ENCODE results near the gene ADGRA1. TPM values are rescaled to one million over a fixed set of nuclear protein-coding genes. Genes with fewer than 3 reads are reported as not detected.
"Not testable (repeated sequence)": the region's sequence is repeated elsewhere in the genome, so short reads cannot be mapped to it uniquely, and the experiment has no call there.

Gene ADGRA1
- total and polyA plus RNA-seq, 7 donors = 0.05 to 0.84 (median 0.08) TPM; not detected in 2

DNA sequence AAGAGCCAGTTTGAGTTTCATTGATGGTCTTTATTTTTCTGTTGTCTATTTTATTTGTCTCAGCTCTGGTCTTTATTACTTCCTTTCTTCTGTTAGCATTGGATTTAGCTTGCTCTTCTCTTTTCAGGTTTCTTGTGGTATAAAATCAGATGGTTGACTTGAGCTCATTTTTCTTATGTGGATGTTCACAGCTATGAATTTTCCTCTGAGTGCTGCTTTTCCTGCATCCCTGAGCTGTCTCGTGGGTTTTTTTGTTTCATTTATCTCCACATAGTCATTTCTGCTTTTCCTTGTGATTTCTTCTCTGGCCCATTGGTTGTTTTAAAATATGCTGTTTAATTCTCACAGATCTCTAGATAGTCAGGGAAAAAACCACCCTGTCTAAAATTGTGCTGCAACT, 19.7 kb downstream of the ADGRA1 start:
- no peak for TF ChIP-seq CTCF (IDR thresholded peaks at IDR 0.05)
- H3K9me3 ChIP-seq = peaks cover 9% of the 10 kb centered on the region
- peaks cover 0 to 13% (median 0%) of the 10 kb centered on the region in 3 donors for H3K27me3 ChIP-seq (ENCODE audit: insufficient read depth in 3 of 3, low read length in 2 of 3)
- H3K36me3 ChIP-seq (ENCODE audit: insufficient read depth in 1 of 2, low read depth in 1 of 2) = no peaks in the 10 kb centered on the region
- 82 to 95% (median 94%) methylated on average over 1 of the region's 1 CpG for WGBS, 3 donors
- DNase-seq = no peak
- no peak for ATAC-seq
- intact Hi-C loops (cut with DNase I) = loop anchor here in 1 of 2 donors (5.0 kb wide), 1 partner anchor 80 kb away; no protein-coding TSS in a partner anchor
- H3K27ac ChIP-seq = no peak overlapping the region
- no peak overlapping the region for H3K4me3 ChIP-seq
- peaks cover 15% of the 10 kb centered on the region for H3K4me1 ChIP-seq

DNA sequence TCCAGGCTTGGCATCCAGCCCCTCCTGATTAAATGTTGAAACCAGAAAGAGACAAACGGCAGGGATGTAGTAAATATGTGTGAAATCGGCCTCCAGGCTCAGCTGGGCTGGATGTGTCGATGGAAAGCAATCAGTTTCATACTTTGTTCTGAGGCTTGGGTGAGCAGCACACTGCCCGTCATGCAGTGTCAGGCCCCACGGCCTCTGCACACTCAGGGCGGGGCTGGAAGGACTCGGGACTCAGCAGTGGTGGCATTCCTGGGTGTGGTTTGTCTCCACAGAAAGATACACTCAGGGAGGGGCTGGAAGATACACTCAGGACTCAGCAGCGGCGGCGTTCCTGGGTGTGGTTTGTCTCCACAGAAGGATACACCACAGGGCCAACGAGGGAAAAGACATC, 22.0 kb downstream of the ADGRA1 start:
- Histone ChIP-seq H3K27ac (peak overlapping the region; percentile 84), H3K27me3 (ENCODE audit: insufficient read depth in 3 of 3, low read length in 2 of 3) (no peaks in the 10 kb centered on the region), H3K4me1 (peaks cover 15% of the 10 kb centered on the region), H3K9me3 (peaks cover 9% of the 10 kb centered on the region), H3K36me3 (ENCODE audit: insufficient read depth in 1 of 2, low read depth in 1 of 2) (no peaks in the 10 kb centered on the region), H3K4me3 (no peak overlapping the region)
- TF ChIP-seq CTCF (IDR thresholded peaks at IDR 0.05) = no peak
- WGBS, 3 donors = 28 to 48% (median 30%) methylated on average over 11 of the region's 11 CpGs
- intact Hi-C loops (cut with DNase I) = loop anchor here in 1 of 2 donors (5.0 kb wide), 1 partner anchor 82 kb away; no protein-coding TSS in a partner anchor
- DNase-seq (no peak), ATAC-seq (peak; percentile 37 to 83 (median 72))

- Histone ChIP-seq H3K36me3 (ENCODE audit: insufficient read depth in 1 of 2, low read depth in 1 of 2) (no peaks in the 10 kb centered on the region), H3K9me3 (peaks cover 9% of the 10 kb centered on the region), H3K27me3 (ENCODE audit: insufficient read depth in 3 of 3, low read length in 2 of 3) (no peaks in the 10 kb centered on the region), H3K27ac (peak overlapping the region; percentile 84), H3K4me1 (peaks cover 15% of the 10 kb centered on the region), H3K4me3 (no peak overlapping the region)
- ATAC-seq (peak; percentile 97 to 99 (median 98)), DNase-seq (peak; percentile 80 to 90)
- WGBS, 3 donors = 17 to 31% (median 17%) methylated on average over 13 of the region's 13 CpGs
- TF ChIP-seq CTCF (IDR thresholded peaks at IDR 0.05) = no peak
- intact Hi-C loops (cut with DNase I) = no loop called here
Measured at GRCh38 chr10:133110133-133110532, 22.4 kb downstream of the ADGRA1 start.

DNA sequence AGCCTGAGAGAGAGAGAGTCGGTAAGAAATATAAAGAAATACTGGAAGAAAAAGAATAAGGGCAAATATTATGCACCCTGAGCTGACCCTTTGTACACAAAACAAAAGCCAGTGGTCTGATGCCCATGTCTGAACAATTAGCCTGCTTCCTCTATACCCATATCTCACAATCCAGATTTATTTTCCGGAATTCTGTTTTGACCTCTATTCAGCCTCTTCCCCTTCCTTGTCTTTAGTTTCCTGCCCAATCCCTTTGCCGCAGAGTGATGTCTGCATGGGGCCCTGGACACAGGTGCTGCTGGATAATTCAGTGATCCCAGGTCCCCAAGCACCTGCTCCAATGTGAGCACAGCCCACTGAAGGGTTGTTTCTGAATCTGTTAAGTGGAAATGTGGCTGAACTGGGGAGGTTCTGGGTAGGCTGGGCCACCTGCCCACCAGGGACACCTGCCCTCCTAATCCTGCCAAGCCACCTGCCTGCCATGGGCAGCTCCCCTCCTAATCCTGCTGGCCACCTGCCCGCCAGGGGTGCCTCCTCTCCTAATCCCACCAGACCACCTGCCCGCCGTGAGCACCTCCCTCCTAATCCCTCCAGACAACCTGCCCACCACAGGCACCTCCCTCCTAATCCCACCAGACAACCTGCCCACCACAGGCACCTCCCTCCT, 23.0 kb downstream of the ADGRA1 start:
- DNase-seq = no peak
- H3K4me1 ChIP-seq = peaks cover 15% of the 10 kb centered on the region
- H3K27me3 ChIP-seq (ENCODE audit: insufficient read depth in 3 of 3, low read length in 2 of 3) = no peaks in the 10 kb centered on the region
- WGBS, 3 donors = 49 to 54% (median 50%) methylated on average over 5 to 6 of the region's 6 CpGs
- intact Hi-C loops (cut with DNase I) = no loop called here
- peak overlapping the region; percentile 84 for H3K27ac ChIP-seq
- TF ChIP-seq CTCF (IDR thresholded peaks at IDR 0.05) = no peak
- no peaks in the 10 kb centered on the region for H3K36me3 ChIP-seq (ENCODE audit: insufficient read depth in 1 of 2, low read depth in 1 of 2)
- ATAC-seq = no peak
- H3K4me3 ChIP-seq = no peak overlapping the region
- H3K9me3 ChIP-seq = peaks cover 9% of the 10 kb centered on the region

- H3K27me3 ChIP-seq (ENCODE audit: insufficient read depth in 3 of 3, low read length in 2 of 3); ATAC-seq; H3K27ac ChIP-seq; intact Hi-C loops (cut with DNase I); DNase-seq; H3K9me3 ChIP-seq; H3K4me3 ChIP-seq; H3K36me3 ChIP-seq (ENCODE audit: insufficient read depth in 1 of 2, low read depth in 1 of 2): not testable (repeated sequence)
- H3K4me1 ChIP-seq = peaks cover 15% of the 10 kb centered on the region
- 24 to 26% (median 24%) methylated on average over 4 to 6 of the region's 7 CpGs for WGBS, 3 donors
Measured at GRCh38 chr10:133111640-133112039, 23.9 kb downstream of the ADGRA1 start.

Data from psoas muscle (tissue), 8 donors.